Right lung (tissue), 5 donors: ENCODE measurements around the gene PKD2. TPM values are rescaled to one million over a fixed set of nuclear protein-coding genes. Genes with fewer than 3 reads are reported as not detected.
"Not testable (repeated sequence)": the region's sequence is repeated elsewhere in the genome, so short reads cannot be mapped to it uniquely, and the experiment has no call there.

Source experiments
- DNase-seq, 2 donors: peaks; one replicate each; pipeline ENCODE4 v3.0.0-alpha.2; 2013
- polyA plus RNA-seq, 5 donors: library from polyadenylated mRNA; unstranded; fragments of 120-200 nt; gene quantifications; one replicate each; pipeline versions ENCODE4 v1.2.1 to v1.2.3, GENCODE V29; 2013; ENCODE audit warnings: inconsistent platforms in 1 of 5, low replicate concordance in 1 of 5; ENCODE audit not compliant: insufficient read length in 5 of 5, insufficient read depth in 1 of 5

The PKD2 gene
- polyA plus RNA-seq, 5 donors: 45.5 to 72.4 (median 64.3) TPM

GRCh38 chr4:87985097-87985886 is 22.1 kb upstream of the PKD2 start:
- DNase-seq: no peak

GRCh38 chr4:87985887-87986200 is 21.6 kb upstream of the PKD2 start:
- no peak for DNase-seq

- DNase-seq: no peak
Measured at GRCh38 chr4:87986508-87986907, 20.9 kb upstream of the PKD2 start.

- DNase-seq: no peak
Measured at GRCh38 chr4:87989765-87990164, 17.7 kb upstream of the PKD2 start.

- DNase-seq: no peak
Measured at GRCh38 chr4:87995435-87995834, 12.0 kb upstream of the PKD2 start.

GRCh38 chr4:87999191-87999691 is 8.2 kb upstream of the PKD2 start:
- DNase-seq: not testable (repeated sequence)

GRCh38 chr4:88001871-88002270 is 5.6 kb upstream of the PKD2 start:
- no peak for DNase-seq

GRCh38 chr4:88002786-88003185 is 4.6 kb upstream of the PKD2 start:
- DNase-seq: no peak

GRCh38 chr4:88003261-88003660 is 4.2 kb upstream of the PKD2 start:
- DNase-seq: no peak

- DNase-seq: no peak
Measured at GRCh38 chr4:88005076-88005475, 2.4 kb upstream of the PKD2 start.

- DNase-seq: no peak
Measured at GRCh38 chr4:88005946-88006345, 1.5 kb upstream of the PKD2 start.

- no peak for DNase-seq
Measured at GRCh38 chr4:88006956-88007303, 505 bp upstream of the PKD2 start.

GRCh38 chr4:88008122-88008742 is 797 bp downstream of the PKD2 start:
- peak; percentile 27 to 41 for DNase-seq

- DNase-seq: no peak
Measured at GRCh38 chr4:88008743-88009171, 1.3 kb downstream of the PKD2 start.

GRCh38 chr4:88009871-88010270 is 2.4 kb downstream of the PKD2 start:
- DNase-seq: no peak

- DNase-seq: no peak
Measured at GRCh38 chr4:88010966-88011365, 3.5 kb downstream of the PKD2 start.

GRCh38 chr4:88012647-88013046 is 5.2 kb downstream of the PKD2 start:
- DNase-seq: no peak

GRCh38 chr4:88014386-88014905 is 7.0 kb downstream of the PKD2 start:
- DNase-seq: no peak

GRCh38 chr4:88015659-88016295 is 8.3 kb downstream of the PKD2 start:
- no peak for DNase-seq

- DNase-seq: peak in 1 of 2 donors; percentile 28
Measured at GRCh38 chr4:88017516-88018297, 10.3 kb downstream of the PKD2 start.

- peak in 1 of 2 donors; percentile 18 for DNase-seq
Measured at GRCh38 chr4:88018466-88018865, 11.0 kb downstream of the PKD2 start.

- no peak for DNase-seq
Measured at GRCh38 chr4:88021824-88022223, 14.4 kb downstream of the PKD2 start.
